Suppressor macrophage (primary cell): ENCODE data around the gene RAPGEF2.
"Not testable (repeated sequence)": the region's sequence is repeated elsewhere in the genome, so short reads cannot be mapped to it uniquely, and the experiment has no call there.

Experiments used
- DNase-seq, 4 experiments: peaks; one replicate each; pipeline ENCODE4 v3.0.0-alpha.2; 2020 to 2022

RAPGEF2 gene

GRCh38 chr4:159378056-159378616 is 275.3 kb downstream of the RAPGEF2 start:
- DNase-seq: no peak

GRCh38 chr4:159379064-159379463 is 276.2 kb downstream of the RAPGEF2 start:
- DNase-seq: not testable (repeated sequence)

GRCh38 chr4:159379836-159380235 is 277.0 kb downstream of the RAPGEF2 start:
- DNase-seq: no peak

GRCh38 chr4:159382856-159383561 is 280.1 kb downstream of the RAPGEF2 start:
- DNase-seq: peak in 2 of 4 experiments; percentile 28 to 38

GRCh38 chr4:159383562-159383931 is 280.7 kb downstream of the RAPGEF2 start:
- no peak for DNase-seq

GRCh38 chr4:159384017-159384416 is 281.1 kb downstream of the RAPGEF2 start:
- no peak for DNase-seq

- no peak for DNase-seq
Observed at GRCh38 chr4:159384632-159385031, 281.8 kb downstream of the RAPGEF2 start.

GRCh38 chr4:159386620-159387019 is 283.7 kb downstream of the RAPGEF2 start:
- no peak for DNase-seq

GRCh38 chr4:159389756-159390155 is 286.9 kb downstream of the RAPGEF2 start:
- no peak for DNase-seq

GRCh38 chr4:159390648-159391047 is 287.8 kb downstream of the RAPGEF2 start:
- peak in 1 of 4 experiments; percentile 10 for DNase-seq

GRCh38 chr4:159395693-159396092 is 292.8 kb downstream of the RAPGEF2 start:
- DNase-seq: no peak

GRCh38 chr4:159396151-159396550 is 293.3 kb downstream of the RAPGEF2 start:
- DNase-seq: no peak

- DNase-seq: no peak
Observed at GRCh38 chr4:159398236-159398638, 295.4 kb downstream of the RAPGEF2 start.

GRCh38 chr4:159400558-159401225 is 297.8 kb downstream of the RAPGEF2 start:
- peak; percentile 29 to 55 (median 52) for DNase-seq

GRCh38 chr4:159401226-159401712 is 298.4 kb downstream of the RAPGEF2 start:
- peak in 2 of 4 experiments; percentile 19 to 31 for DNase-seq

GRCh38 chr4:159401791-159402380 is 299.0 kb downstream of the RAPGEF2 start:
- DNase-seq: no peak
